Activated T-helper 2 cell treated with anti-CD3 and anti-CD28 coated beads, Interferon-gamma antibody, Interleukin-2, Interleukin-4, amounts not matched to agents 10 μg/mL and 5 μg/mL and 100 μg/mL, durations not matched to agents 14 hours and 24 hours and 36 hours (primary cell): ENCODE data around the gene ZP2. TPM values are rescaled to one million over a fixed set of nuclear protein-coding genes. Genes with fewer than 3 reads are reported as not detected.
"Not testable (repeated sequence)": the region's sequence is repeated elsewhere in the genome, so short reads cannot be mapped to it uniquely, and the experiment has no call there.

ENCODE experiments used
- DNase-seq: peaks from one replicate; pipeline ENCODE4 v3.0.0; 2021; ENCODE audit warnings: low spot score
- H3K27ac Mint-ChIP-seq: one replicate; pipeline ENCODE4 v1.8.0; 2021; ENCODE audit warnings: mixed read lengths
- H3K27me3 Mint-ChIP-seq: one replicate; pipeline ENCODE4 v1.8.0; 2021; ENCODE audit warnings: low read depth, mixed read lengths
- H3K36me3 Mint-ChIP-seq: one replicate; pipeline ENCODE4 v1.8.0; 2021; ENCODE audit warnings: low read depth, mixed read lengths
- H3K4me1 Mint-ChIP-seq: one replicate; pipeline ENCODE4 v1.8.0; 2021; ENCODE audit warnings: low read depth, mixed read lengths
- H3K4me3 Mint-ChIP-seq: one replicate; pipeline ENCODE4 v1.8.0; 2021; ENCODE audit warnings: low read depth, mild to moderate bottlenecking, moderate library complexity, mixed read lengths
- H3K9me3 Mint-ChIP-seq: one replicate; pipeline ENCODE4 v1.8.0; 2021; ENCODE audit warnings: mixed read lengths
- intact Hi-C: fragments of 100-400 bp; cut with micrococcal nuclease; formaldehyde crosslinking; loops from one replicate; pipeline ENCODE4 v1.15.1; 2023
- total RNA-seq: library from RNA; stranded (reverse); gene quantifications from 2 replicates; pipeline ENCODE4 v1.2.3, GENCODE V29; 2022

ZP2 gene
- total RNA-seq, 1 donor from 2014 or later = not detected

DNA sequence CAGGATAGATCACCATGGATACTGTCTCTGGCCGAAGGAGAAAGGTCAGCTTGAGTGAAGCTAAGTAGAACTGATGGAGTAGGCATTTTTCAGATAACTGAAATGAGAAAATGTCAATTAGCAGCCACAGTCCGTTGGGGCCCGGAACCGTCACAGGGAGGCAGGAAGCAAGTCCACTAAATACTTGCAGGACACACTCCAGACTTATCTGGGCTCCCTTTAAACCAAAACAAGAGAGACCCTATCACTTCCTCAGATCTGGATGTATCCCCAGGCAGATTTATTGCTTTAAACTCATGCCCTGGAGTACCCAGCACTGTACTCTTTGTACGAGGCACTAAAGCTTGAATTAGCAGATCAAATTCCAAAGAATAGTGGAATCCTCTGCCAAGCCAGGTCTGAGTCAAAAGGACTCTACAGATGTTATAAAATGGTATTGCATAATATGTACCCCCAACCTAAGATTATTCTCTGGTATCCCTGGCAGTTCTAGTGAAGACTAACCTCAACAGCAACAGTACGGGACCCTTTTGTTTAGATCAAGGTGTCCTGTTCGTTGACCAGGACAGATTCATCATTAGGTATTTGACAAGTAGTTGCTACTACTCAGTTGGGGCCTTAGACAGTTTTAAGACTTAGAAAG is 8.1 kb downstream of the ZP2 start:
- Mint-ChIP-seq H3K9me3 (no peaks in the 10 kb centered on the region), H3K36me3 (no peaks in the 10 kb centered on the region), H3K27ac (no peak overlapping the region), H3K27me3 (peaks cover 22% of the 10 kb centered on the region), H3K4me3 (no peak overlapping the region), H3K4me1 (no peaks in the 10 kb centered on the region)
- intact Hi-C loops = no loop called here
- no peak for DNase-seq

DNA sequence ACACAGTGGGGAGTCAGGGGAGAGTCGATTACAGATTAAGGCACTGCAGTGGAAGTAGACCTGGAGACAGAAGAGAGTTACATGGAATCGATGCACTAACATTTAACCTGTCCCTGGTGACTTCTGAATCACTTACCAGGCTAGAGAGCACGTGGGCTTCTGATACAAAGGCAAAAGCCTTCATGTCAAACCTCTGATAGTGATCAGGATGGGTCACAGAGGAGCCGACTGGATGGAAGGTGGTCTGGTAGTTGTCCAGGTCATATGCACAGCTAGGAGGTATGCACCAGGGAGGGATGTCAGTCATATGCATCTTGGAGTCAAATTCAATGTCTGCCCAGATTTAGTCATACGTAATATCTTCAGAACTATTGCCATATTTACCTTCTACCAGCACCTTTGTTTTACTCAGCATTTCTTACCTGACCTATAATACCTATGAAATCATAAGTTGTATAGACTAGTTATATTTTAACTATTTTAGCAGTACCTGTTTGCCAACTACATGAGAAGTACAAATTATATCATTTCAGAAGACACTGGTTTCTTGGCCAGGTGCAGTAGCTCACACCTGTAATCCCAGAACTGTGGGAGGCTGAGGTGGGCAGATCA is 11.7 kb downstream of the ZP2 start:
- Mint-ChIP-seq H3K4me1 (peaks cover 4% of the 10 kb centered on the region), H3K4me3 (no peak overlapping the region), H3K27ac (no peak overlapping the region), H3K36me3 (no peaks in the 10 kb centered on the region), H3K27me3 (peaks cover 23% of the 10 kb centered on the region), H3K9me3 (no peaks in the 10 kb centered on the region)
- DNase-seq = no peak
- intact Hi-C loops = no loop called here

- no peaks in the 10 kb centered on the region for H3K9me3 Mint-ChIP-seq
- no peak overlapping the region for H3K4me3 Mint-ChIP-seq
- peaks cover 9% of the 10 kb centered on the region for H3K4me1 Mint-ChIP-seq
- H3K36me3 Mint-ChIP-seq = no peaks in the 10 kb centered on the region
- DNase-seq = no peak
- intact Hi-C loops = no loop called here
- no peak overlapping the region for H3K27ac Mint-ChIP-seq
- H3K27me3 Mint-ChIP-seq = peaks cover 21% of the 10 kb centered on the region
Observed at GRCh38 chr16:21197621-21198020, 13.8 kb downstream of the ZP2 start.

DNA sequence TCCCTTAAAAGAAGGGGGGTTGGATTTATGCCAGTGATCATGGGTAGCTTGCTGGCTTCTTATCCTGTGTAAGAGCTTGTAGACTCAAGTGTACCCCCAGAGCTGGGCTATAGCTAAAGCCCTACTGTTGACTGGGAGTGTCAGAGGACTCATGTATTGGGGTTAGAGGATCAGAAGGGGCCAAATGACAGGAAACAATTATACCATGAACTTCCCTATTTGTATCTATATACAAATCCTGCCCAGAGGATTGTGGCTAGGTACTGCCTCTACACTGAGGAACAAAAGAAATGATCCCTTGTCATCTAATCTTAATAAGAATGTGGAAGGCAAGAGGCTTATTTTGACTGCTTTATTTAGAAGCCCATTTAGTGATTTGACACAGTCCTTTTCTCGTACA is 14.3 kb downstream of the ZP2 start:
- no peak for DNase-seq
- no peak overlapping the region for H3K4me3 Mint-ChIP-seq
- no peak overlapping the region for H3K27ac Mint-ChIP-seq
- H3K4me1 Mint-ChIP-seq = peaks cover 9% of the 10 kb centered on the region
- intact Hi-C loops = no loop called here
- peaks cover 17% of the 10 kb centered on the region for H3K27me3 Mint-ChIP-seq
- no peaks in the 10 kb centered on the region for H3K36me3 Mint-ChIP-seq
- no peaks in the 10 kb centered on the region for H3K9me3 Mint-ChIP-seq

- H3K27ac Mint-ChIP-seq, H3K4me3 Mint-ChIP-seq, H3K4me1 Mint-ChIP-seq, H3K9me3 Mint-ChIP-seq, DNase-seq, H3K36me3 Mint-ChIP-seq, intact Hi-C loops: not testable (repeated sequence)
- peaks cover 14% of the 10 kb centered on the region for H3K27me3 Mint-ChIP-seq
Observed at GRCh38 chr16:21195330-21195729, 16.0 kb downstream of the ZP2 start.

- H3K4me3 Mint-ChIP-seq = no peak overlapping the region
- no peaks in the 10 kb centered on the region for H3K36me3 Mint-ChIP-seq
- no peak overlapping the region for H3K27ac Mint-ChIP-seq
- intact Hi-C loops = no loop called here
- peaks cover 16% of the 10 kb centered on the region for H3K27me3 Mint-ChIP-seq
- H3K4me1 Mint-ChIP-seq = peaks cover 9% of the 10 kb centered on the region
- H3K9me3 Mint-ChIP-seq = no peaks in the 10 kb centered on the region
- DNase-seq = no peak
Observed at GRCh38 chr16:21194771-21195301, 16.5 kb downstream of the ZP2 start.

DNA sequence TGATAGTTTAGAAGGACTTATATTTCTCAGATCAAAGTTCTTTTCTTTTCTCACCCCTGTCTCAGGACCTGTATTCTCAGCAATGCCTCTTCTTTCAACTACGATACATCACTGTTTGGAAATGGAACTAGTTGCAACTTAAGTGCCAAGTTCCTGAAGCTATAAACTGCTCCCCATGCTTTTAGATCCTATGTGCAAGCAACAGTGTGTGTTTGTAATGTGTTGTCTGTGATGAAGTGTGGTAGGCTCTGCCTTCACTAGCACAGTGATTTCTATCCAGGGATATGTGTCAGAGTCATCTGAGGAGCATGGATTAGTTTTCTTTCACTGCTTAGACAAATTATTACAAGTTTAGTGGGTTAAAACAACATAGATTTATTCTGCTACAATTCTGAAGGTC is 18.4 kb downstream of the ZP2 start:
- Mint-ChIP-seq H3K4me3 (no peak overlapping the region), H3K36me3 (no peaks in the 10 kb centered on the region), H3K4me1 (peaks cover 15% of the 10 kb centered on the region), H3K27ac (no peak overlapping the region), H3K9me3 (no peaks in the 10 kb centered on the region), H3K27me3 (peaks cover 10% of the 10 kb centered on the region)
- intact Hi-C loops = no loop called here
- no peak for DNase-seq

GRCh38 chr16:21190599-21190998 is 20.8 kb downstream of the ZP2 start:
- no peak for DNase-seq
- H3K36me3 Mint-ChIP-seq = peaks cover 2% of the 10 kb centered on the region
- intact Hi-C loops = no loop called here
- no peak overlapping the region for H3K27ac Mint-ChIP-seq
- no peaks in the 10 kb centered on the region for H3K9me3 Mint-ChIP-seq
- H3K4me1 Mint-ChIP-seq = peaks cover 15% of the 10 kb centered on the region
- H3K4me3 Mint-ChIP-seq = no peak overlapping the region
- H3K27me3 Mint-ChIP-seq = peaks cover 10% of the 10 kb centered on the region

DNA sequence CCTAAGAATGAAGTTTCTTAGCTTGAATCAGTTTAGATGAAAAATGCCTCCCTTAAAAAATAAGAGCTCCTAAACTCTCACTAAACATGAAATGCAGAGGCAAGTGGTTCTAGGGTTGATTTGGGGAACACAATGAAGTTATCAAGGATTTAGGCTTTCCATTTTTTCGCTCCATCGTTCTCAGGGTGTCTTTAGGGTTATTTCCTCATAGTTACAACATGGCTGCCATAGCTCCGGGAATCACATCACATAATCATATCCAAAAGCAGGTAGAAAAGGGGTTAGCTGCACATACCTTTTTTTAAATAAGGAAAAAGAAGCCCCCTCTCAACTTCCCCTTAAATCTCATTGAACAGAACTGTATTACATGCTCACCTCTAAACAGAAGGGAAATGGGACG is 21.4 kb downstream of the ZP2 start:
- H3K36me3 Mint-ChIP-seq = peaks cover 5% of the 10 kb centered on the region
- H3K4me3 Mint-ChIP-seq = no peak overlapping the region
- peaks cover 10% of the 10 kb centered on the region for H3K27me3 Mint-ChIP-seq
- no peak for DNase-seq
- H3K9me3 Mint-ChIP-seq = peaks cover 3% of the 10 kb centered on the region
- no peak overlapping the region for H3K27ac Mint-ChIP-seq
- peaks cover 14% of the 10 kb centered on the region for H3K4me1 Mint-ChIP-seq
- intact Hi-C loops = no loop called here

DNA sequence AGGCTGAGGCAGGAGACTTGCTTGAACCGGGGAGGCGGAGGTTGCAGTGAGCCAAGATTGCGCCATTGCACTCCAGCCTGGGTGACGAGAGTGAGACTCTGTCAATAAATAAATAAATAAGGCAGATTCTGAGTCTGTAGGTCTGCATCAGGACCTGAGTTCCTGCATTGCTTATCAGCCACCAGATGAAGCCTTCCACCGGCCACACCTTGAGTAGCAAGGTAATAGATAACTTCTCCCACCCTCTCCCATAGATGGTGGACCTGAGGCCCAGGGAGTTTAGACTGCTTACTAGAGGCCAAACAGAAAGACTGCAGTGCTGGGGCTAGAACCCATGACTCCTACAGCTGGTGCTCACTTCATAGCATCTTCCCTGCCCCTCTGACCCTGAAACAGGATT is 22.1 kb downstream of the ZP2 start:
- peaks cover 10% of the 10 kb centered on the region for H3K9me3 Mint-ChIP-seq
- intact Hi-C loops = loop anchor here (5.0 kb wide), 2 partner anchors 113 to 368 kb away; no protein-coding TSS in a partner anchor
- H3K4me3 Mint-ChIP-seq = no peak overlapping the region
- no peak overlapping the region for H3K27ac Mint-ChIP-seq
- no peak for DNase-seq
- peaks cover 11% of the 10 kb centered on the region for H3K36me3 Mint-ChIP-seq
- H3K27me3 Mint-ChIP-seq = peaks cover 8% of the 10 kb centered on the region
- peaks cover 14% of the 10 kb centered on the region for H3K4me1 Mint-ChIP-seq

GRCh38 chr16:21186326-21186691 is 25.1 kb downstream of the ZP2 start:
- H3K36me3 Mint-ChIP-seq = peaks cover 32% of the 10 kb centered on the region
- intact Hi-C loops = loop anchor here (5.0 kb wide), 2 partner anchors 116 to 371 kb away; no protein-coding TSS in a partner anchor
- no peak for DNase-seq
- peaks cover 13% of the 10 kb centered on the region for H3K4me1 Mint-ChIP-seq
- no peak overlapping the region for H3K27ac Mint-ChIP-seq
- H3K27me3 Mint-ChIP-seq = peaks cover 5% of the 10 kb centered on the region
- peaks cover 22% of the 10 kb centered on the region for H3K9me3 Mint-ChIP-seq
- no peak overlapping the region for H3K4me3 Mint-ChIP-seq

- H3K36me3 Mint-ChIP-seq = peaks cover 37% of the 10 kb centered on the region
- no peak overlapping the region for H3K4me3 Mint-ChIP-seq
- no peak for DNase-seq
- H3K9me3 Mint-ChIP-seq = peaks cover 22% of the 10 kb centered on the region
- peaks cover 5% of the 10 kb centered on the region for H3K27me3 Mint-ChIP-seq
- H3K4me1 Mint-ChIP-seq = peaks cover 13% of the 10 kb centered on the region
- intact Hi-C loops = loop anchor here (5.0 kb wide), 2 partner anchors 117 to 372 kb away; no protein-coding TSS in a partner anchor
- H3K27ac Mint-ChIP-seq = no peak overlapping the region
Observed at GRCh38 chr16:21185659-21186325, 25.6 kb downstream of the ZP2 start.

- Mint-ChIP-seq H3K27me3 (no peaks in the 10 kb centered on the region), H3K27ac (no peak overlapping the region), H3K36me3 (peaks cover 42% of the 10 kb centered on the region), H3K9me3 (peaks cover 22% of the 10 kb centered on the region), H3K4me1 (peaks cover 13% of the 10 kb centered on the region), H3K4me3 (no peak overlapping the region)
- intact Hi-C loops = loop anchor here (5.0 kb wide), 2 partner anchors 117 to 372 kb away; no protein-coding TSS in a partner anchor
- no peak for DNase-seq
Observed at GRCh38 chr16:21184834-21185233, 26.5 kb downstream of the ZP2 start.
